T-helper 1 cell treated with Interleukin-12 subunit alpha and Interleukin-12 subunit beta and Interleukin-4 antibody, amounts not matched to agents 30 ng/mL and 1 ng/mL, for 36 hours (primary cell): ENCODE measurements around the gene CRACDL. TPM values are rescaled to one million over a fixed set of nuclear protein-coding genes. Genes with fewer than 3 reads are reported as not detected.

ENCODE experiments used
- intact Hi-C: fragments of 100-400 bp; cut with micrococcal nuclease; formaldehyde crosslinking; loops from one replicate; pipeline ENCODE4 v1.15.1; 2024
- total RNA-seq: library from RNA; stranded (reverse); gene quantifications from 2 replicates; pipeline ENCODE4 v1.2.3, GENCODE V29; 2022

The CRACDL gene
- total RNA-seq, 1 donor from 2014 or later: 0.98 TPM

DNA sequence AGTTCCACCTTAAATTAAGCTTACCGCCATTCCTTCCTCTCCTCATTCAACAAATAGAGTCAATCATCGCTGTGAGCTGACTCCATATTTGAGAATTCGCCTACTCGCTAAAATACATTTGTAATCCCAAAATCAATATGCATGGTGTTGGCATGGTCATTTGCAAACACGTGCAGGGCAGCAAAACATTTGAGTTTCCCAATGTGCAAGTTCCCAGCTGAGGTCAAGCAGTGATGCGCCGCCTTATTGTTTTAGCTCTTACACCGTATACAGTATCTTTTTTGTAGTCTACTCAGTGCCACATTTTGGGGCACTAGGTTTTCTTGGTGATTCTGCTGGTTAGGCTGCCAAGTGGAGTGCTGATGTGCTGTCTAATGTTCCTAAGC is 131.8 kb downstream of the CRACDL start:
- intact Hi-C loops: no loop called here

DNA sequence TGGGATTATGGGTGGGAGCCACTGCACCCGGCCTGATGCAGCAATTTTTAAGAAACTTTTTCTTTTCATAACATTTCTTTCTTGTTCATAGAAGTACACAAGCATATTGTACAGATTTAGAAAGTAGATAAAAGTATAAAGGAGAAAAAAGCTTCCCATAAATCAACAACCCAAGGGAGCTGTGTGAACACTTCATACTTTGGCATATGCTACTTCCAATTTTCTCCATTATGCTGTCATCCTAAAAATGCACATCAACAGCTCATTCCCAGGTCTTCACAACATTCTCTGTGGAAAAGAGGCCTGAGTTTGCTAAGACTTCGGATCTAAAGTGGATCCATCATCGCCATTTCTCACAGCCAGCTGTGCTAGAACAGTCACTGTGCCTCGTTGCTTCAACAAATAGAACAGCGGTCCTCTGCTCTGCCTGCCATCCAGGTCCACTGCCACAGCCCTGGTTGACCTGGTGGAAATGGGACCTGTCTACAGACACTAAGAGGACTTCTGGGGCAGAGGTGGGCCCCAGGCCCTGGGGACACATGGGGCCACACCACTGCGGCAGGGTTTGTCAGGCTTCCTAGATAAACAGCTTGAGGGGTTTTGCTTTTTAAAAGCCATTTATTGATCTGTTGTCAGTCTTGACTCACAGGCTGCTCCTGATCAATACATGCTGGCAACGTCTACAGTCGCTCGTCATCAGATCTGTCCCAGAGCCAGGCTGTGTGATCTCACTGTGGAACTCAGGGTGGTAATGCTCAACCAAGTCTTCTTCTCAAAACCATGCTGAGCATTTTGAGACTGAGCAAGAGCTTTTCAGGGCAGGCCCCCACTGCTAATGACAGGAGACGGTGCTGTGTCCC is 132.4 kb downstream of the CRACDL start:
- intact Hi-C loops: no loop called here

DNA sequence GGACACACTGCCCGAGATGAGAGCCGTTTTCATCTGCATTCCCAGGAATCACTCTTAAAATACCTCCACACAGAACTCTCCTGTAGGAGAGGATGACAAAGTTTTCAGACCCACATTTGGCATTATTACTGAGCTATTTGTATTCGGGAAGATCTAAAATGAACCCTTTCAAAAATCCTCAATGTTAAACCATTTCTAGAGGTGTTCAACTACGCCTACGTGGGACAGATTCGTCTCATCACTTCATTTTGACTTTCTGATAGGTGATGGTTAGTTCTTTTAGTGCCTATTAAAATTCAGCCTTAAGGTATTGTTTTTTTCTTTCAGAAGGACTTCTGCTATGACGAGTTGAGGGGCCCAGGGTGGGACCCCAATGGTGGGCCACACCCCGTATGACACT is 133.7 kb downstream of the CRACDL start:
- intact Hi-C loops: no loop called here

DNA sequence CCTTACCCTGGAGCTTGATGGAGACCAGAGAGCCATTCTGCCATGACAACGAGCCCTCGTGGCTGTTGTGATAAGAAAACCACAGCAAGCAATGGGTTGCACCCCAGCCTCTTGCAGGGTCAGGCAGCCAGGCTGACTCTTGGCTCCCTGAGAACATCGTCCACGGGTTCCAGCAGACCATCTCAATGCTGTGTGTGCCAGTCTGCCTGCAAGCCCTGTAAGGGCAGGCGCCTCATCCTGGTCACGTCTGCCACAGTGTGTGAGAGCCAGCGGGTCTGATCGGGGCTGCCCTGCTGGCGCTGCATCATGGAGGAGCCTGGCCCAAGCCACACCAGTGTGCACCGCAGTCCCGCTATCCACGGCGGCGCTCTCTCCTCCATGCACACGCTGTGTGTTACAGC is 134.1 kb downstream of the CRACDL start:
- intact Hi-C loops: no loop called here

DNA sequence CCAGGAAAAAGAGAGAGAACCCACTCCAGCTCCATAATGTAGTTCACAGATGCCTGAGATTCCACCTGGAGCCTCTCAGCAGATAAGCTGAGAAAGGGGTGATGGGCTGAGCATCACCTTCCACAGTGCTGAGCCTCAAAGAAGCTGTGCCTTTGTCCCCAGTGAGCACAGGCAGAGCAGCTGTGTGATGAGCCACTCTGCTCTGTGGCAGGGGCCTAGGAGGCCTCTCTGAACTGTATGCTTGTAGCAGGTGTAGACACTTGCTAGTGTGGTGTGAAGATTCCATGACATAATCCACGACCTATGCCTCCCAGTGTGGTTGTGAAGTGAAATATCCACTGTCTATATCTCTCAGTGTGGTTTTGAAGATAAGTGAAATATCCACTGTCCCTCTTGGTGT is 134.7 kb downstream of the CRACDL start:
- intact Hi-C loops: no loop called here

DNA sequence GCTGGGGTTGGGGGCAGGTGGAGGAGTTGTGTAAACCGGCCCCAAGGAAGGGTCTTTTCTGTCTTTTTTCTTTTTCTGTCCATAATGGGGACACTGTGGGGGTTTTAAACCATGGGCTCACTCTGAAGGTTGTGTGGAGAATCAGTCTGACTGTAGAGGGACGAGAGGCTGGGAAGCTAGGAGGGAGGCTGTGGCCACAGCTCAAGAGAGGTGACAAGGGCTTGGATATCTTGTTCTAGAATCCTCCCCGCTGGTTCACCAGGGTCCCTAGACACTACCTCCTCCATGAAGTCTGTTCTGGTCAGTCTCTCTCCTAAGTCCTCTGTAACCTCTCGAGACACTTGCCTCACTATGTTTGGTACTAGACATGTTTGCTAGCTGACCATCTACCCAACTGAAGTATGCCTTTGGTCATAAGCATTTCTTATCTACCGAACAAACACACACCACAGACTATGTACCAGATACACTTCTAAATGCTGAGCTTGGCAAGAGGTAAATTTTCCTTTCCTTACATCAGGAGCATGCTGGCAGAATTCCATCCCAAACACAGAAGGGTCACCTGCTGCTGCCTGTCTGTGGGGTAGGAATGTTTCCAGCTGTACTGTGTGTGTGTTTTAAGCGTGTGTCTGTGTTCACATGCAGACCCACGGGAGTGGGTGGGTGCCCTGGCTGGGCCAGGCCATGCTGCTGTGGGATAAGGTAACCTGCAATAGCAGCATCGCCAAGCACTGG is 135.5 kb downstream of the CRACDL start:
- intact Hi-C loops: no loop called here

DNA sequence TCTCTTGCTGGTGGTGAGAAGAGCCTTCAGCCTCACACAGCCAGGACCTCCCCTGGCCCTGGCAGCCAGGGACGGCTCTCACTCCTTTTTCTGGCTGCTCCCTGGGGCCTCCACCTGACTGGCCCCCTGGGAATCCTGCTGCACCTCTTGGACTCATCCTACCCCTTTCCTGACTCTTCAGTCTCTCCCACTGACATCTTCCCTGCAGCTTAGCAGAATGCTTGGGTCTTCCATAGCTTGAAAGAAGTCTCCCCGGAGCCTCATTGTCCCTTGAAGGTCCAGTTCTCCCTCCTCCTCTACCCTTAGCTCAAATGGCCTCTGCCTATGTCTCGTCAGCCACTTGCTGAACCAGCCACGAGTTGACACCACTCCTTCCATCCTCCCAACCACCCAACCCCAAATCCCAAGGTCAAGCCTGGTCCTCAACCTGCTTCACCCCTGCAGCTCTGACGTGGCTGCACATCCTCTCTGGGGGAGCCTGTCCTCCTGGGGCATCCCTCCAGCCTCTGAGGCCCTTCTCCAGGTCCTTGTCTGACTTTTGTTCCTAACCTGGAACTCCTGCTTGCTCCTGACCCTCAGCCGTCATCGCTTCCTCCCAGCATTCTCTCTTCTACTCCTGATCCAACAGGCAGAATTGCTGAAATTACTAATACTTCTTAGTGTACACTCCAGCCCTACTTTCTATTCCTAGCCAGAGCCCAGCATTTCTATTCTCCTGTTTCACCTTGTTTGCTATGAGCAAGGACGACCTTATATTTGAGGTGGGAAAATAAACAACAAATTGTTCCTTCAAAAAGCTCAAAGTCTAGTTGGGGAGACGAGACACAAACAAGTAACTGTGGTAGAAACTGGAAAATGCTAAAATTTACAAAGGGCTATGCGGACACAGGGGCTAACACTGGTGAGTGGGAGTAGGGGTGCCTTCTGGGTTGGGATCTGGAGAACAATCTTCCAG is 136.4 kb downstream of the CRACDL start:
- intact Hi-C loops: no loop called here

DNA sequence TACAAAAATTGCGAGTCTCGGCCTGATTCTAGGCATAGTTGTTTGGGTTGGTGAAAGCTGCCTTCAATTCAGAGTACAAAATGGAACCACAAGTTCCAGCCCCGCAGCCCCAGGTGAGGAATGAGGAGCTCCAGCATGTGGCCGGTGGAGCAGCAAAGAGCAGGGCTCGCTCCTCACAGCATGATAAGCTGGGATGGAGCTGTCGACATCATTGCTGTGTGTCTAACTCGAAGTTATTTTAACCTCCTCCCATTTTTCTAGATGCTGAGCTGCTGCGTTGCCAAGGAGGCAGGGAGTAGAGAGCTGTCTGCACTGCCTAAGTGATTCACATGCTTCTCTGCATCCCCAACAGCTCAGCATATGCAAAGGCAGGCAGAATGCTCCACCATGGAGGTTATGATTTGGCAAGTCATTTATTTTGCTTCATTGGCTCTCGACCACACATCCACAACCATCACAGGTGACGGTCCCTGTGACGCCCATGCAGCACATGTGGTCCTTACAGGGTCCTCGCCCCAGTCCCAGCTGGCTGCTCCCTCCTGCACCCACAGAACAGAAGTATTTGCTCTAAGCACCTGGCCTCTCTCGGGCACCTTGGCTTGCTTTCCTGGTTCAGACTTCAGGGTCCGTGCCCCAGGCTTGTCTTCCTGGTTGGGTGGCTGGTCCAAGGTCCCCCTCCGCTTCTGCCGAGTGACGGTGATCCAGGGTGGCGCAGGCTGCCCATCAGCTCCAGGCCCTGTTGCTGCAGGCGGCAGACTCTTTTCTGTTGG is 139.1 kb downstream of the CRACDL start:
- intact Hi-C loops: no loop called here

DNA sequence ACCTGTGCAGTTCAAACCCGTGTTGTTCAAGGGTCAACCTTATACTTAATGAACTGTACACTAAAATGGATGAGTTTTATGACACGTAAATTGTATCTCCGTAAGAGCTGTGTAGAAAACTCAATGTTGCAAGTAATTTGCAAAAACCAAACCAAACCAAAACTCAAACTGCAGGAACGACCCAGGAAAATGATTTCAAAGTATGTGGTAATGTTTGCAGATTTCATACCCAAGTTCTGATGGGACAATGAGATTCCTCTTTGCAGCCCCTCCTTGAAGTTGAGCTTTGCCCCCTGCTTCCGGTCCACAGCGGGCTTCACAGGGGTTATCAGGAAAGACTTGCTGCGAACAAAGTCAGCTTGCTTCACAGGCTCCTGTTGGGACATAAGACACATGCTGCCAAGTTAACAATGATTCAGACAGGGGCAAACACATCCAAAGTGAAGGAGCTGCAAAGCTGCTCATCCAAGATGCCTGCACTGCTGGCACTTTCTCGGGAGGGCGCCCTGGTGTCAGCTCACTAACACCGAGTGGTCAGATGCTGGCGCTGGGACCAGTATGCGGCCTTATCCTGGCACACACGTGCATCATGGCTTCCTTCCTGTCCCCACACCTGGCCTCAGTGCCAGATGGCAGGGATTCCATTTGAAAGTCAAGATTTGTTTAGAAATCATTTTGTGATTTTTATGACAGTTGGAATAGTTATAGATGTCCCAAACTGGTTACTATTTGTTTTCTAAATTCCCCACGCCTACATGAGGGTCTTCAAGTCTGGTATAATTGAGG is 139.9 kb downstream of the CRACDL start:
- intact Hi-C loops: no loop called here

DNA sequence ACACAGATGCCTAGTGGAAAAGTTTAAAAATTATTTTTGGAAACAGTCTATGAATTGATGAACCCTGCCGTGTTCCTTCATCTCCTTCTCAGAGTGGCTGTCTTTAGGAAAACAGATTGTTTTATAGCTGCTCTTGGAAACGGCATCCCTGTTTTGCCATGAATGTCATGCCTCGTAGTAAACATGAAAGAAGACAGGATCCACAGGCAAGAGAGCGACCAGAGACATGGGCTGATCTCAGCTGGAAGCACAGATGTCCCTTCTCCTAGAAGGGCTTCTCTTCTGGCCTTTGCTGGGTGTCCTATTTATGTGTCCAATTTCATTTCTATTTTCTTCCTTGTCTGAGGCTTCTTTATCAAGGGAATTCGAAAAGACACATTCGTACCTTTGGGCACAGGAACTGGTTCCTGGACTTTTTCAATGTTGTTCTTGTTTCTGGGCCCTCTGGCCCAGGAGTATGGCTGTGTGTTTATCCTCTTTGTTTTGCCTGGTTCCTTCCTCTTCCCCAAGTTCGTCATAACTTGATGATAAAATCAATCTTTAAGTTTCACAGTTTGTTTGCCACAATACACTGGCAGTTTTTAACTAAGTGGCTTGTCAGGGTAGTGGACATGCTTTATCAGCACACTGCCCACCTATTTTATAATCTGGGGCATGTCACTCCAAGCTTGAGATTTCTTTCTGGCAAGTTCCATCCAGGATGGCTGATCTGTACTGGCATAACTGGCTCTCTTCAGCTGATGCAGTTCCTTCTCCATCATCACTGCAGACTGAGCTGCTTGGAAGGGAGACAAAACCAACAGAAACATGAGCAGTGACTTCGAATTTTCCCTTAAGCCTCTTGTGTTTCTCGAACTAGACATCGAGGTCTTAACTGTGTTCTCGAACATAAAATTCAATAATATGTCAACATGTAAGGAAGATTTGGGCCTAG is 141.9 kb downstream of the CRACDL start:
- intact Hi-C loops: no loop called here

DNA sequence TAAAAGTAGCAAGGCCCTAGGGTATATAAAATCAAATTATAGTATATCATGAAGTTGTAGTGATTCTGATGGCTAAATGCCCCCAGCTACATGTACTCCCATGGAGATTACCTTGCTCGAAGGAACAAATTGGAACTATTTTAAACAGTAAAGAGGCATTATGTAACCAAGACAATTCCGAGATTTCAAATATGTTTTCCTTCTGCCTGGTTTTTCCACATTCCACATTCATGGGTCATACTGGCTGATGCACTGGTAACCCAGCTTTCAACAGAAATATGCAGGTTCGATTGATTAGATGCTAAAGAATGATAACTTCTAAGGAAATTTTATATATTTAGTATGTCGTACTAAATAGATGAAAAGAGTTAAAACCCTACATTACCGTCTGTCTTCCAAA is 142.8 kb downstream of the CRACDL start:
- intact Hi-C loops: no loop called here

DNA sequence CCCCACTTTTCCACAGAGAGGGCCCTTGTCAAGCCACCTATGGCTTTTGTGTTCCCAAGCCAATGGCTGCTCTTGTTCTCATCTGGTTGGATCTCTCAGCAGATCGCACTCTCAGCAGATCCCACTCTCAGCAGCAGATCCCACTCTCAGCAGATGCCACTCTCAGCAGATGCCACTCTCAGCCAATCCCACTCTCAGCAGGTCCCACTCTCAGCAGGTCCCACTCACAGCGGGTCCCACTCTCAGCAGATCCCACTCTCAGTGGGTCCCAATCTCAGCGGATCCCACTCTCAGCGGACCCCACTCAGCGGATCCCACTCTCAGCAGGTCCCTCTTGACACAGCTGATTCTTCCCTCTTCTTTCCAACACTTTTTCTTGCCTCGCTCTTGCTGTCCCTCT is 145.8 kb downstream of the CRACDL start:
- intact Hi-C loops: no loop called here

DNA sequence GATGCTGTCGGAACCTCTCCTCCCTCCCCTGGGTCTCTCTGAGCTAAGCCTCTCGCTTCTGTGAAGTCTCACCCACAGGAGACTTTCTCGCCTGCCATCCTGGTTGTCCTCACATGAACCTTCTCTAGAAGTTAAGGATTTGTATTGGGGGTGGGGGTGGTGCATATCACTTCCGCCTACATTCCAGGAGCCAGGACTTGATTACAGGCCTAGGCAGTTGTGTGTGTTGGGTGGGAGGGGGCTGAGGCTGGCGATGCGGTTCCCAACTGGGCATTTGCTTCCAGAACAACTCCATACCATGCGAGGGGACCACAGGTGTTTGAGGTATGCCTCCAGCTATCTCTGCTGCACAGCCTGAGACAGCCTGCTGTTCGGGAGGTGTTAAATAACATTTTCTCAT is 148.3 kb downstream of the CRACDL start:
- intact Hi-C loops: no loop called here

DNA sequence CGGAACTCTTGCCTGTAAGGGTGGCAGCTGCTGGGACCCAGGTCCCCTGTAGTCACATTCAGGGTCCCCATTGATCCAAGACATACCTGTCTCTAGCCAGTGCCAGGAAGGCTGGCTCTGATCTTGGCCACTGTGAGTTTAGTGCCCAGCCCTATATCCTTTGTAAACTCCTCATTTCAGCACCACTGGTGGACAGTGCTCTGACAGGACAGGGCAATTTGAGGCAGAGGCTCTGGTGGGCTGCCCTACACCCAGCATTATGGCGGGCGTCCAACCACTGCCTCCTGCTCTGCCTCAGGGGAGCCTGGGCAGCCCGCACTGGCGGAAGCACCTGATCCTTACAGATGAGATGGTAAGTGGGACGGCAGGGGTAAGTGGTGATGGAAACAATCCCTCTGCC is 149.8 kb downstream of the CRACDL start:
- intact Hi-C loops: no loop called here

DNA sequence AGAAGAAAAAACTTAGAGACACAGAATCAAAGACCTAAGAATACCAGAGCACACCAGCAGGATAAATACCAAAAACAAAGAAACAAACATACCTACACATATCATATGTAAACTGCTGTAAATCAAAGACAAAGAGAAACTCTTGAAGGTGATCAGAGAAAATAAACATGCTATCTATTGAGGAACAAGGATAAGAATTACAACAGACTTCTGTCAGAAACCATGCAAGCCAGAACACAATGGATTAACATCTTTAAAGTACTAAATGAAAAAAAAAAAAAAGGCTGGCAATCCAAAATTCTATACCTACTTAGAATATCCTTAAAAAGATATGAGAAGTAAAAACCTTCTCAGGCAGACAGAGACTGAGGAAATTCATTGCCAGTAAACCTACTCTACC is 153.5 kb downstream of the CRACDL start:
- intact Hi-C loops: no loop called here

DNA sequence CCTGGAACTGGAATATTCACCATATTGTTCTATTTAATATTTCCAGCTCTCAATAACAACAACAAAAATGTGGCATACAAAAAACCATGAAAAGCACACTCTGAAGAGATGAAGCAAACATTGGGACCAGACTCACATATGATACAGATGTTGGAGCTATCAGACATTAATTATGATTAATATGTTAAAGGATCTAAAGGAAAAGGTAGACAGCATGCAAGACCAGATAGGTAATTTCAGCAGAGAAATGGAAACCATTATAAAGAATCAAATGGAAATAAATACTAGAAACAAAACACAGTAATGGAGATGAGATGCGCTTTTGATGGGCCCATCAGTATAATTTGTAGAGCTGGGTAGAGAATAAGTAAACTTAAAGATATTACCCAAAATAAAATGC is 154.2 kb downstream of the CRACDL start:
- intact Hi-C loops: no loop called here

DNA sequence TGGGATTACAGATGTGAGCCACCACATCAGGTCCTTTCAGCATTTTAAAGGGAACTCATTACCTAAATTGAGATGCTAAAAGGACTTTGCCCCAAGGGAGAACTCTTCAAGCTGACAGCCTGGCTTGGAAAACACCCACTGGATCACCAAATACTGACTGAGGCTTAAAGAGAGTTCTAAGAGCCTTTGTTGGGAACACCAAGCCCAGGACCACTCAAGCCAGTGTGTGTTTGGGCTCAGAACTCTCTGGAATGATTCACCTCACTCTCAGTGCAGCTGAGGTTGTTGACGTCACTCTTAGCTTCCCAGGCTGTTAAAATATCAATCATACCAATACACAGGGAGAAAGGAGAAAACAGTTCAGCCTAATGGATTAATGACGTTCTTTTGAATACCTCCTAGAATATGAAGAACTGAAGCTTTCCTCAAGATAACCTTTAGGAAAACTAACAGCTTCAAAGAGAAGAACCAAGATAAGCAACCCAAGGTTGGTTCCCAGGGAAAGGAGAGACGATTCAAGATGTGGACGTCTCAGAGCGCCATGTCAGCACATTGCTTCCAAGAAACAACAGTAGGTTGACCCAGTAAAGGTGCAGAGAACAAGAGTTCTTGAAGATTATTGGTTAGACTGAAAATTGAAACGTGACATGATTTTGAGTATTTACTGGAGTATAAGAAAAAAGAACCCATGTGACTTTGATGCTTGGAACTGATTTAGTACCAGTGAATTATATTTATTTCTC is 157.1 kb downstream of the CRACDL start:
- intact Hi-C loops: no loop called here

DNA sequence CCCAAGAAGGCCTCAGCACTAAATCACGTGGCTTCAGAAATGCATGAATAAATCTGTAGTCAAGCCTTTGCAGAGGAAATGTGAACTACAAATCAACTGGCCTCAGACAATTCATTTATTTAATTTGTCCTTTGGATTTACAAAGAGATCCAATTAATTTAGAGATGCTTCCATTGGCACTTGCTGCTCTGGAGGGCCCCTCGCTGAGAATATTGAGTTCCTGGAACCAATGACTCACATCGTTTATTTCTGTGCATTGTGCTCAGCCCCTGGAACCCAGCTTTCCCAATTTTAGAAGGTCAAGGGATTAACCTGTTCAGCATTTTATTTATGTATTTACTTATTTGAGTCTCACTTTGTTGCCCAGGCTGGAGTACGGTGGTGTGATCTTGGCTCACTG is 157.9 kb downstream of the CRACDL start:
- intact Hi-C loops: no loop called here
